Non-pigmented ciliary epithelial cell (primary cell): Measurements from ENCODE around the gene SIRPG.
"Not testable (repeated sequence)": the region's sequence is repeated elsewhere in the genome, so short reads cannot be mapped to it uniquely, and the experiment has no call there.

Source experiments
- DNase-seq: peaks from one replicate; pipeline ENCODE4 v3.0.0-alpha.2; 2010; ENCODE audit warnings: low read depth

The SIRPG gene

DNA sequence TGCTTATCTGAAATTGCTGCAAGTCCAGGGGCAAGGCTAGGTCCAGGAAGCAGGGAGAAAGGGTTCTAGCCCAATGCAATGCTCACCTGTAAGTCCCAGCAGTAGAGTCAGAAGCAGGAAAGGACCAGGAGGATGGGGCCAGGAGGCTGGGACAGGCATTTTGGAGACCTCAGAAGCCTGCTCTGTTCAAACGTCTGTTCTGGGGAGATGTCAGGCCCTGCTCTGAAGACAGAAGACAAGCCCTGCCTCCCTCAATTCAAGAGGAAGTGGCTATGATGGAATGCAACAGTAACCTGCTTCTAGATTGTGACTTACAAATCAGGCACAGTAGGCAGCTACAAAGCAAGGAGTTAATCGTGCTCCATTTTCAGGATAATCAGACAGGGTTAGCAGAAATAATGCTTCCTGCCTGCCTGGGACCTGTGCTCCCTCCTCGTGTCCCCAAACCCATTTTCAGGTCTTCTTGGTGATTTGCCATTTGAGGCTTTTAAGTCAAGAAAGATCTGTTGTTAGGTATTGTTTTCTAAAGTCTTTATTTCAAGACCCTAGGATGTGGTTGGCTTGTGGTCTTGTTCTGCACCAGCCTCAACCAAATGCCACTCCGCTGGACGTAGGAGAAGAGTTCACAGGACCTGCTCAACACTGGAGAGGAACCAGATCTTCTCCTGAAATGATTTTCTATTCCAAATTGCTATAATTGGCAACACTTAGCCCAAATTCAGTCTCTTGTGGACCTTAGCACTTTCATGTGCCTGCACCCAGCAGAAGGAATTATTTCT, at the start of gene SIRPG:
SIRPG (minus strand) TSS at position 224 of the 779 bp plus-strand sequence; CDS start at position 159, 65 bp downstream.
- DNase-seq, result no peak

DNA sequence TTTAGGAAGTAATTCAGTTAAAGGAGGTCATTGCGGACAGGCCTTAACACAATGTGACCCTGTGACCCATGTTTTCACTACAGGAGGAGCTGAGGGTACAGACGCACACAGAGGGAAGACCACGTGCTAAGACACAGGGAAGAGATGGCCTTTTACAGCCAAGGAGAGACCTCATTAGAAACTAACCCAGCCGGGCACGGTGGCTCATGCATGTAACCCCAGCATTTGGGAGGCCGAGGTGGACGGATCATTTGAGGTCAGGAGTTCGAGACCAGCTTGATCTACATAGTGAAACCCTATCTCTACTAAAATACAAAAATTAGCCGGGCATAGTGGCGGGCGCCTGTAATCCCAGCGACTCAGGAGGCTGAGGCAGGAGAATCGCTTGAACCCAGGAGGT, 49.3 kb upstream of the SIRPG start:
- not testable (repeated sequence) for DNase-seq

DNA sequence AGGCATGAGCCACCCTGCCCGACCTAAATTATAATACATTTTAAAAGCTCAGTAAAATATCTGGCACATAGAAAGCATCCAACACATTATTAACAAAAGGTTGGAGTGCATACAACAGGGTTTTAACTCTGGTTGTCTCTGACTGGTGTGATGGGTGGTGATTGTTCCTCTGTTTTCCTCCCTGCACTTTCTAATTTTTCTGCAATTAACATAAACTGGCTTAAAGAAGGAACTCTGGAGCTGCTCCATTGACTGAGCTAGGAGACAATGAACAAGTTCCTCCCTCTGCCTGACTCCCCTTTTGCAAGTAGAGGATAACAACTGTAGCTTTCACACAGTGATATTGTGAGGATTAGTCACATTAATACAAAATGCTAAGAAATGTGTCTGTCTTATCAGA, 48.5 kb upstream of the SIRPG start:
- DNase-seq, result no peak

DNA sequence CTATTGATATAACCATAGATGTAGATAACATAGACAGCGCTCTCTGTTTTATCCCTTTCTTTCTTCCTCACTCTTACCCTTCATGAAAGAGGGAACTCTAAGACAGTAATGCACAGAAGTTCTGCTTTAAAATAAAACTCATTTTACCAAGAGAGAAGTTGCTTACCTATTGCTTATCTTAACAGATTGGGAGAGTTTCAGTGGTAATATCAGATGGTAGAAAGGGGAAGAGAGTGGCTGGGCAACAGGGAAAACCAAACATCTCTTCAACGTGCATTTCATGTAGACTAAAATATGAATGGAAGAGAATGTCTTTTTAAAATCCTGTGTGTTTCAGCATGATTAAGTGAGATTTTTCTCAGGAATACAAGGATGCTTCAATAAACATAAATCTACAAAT, 45.3 kb upstream of the SIRPG start:
- no peak for DNase-seq

DNA sequence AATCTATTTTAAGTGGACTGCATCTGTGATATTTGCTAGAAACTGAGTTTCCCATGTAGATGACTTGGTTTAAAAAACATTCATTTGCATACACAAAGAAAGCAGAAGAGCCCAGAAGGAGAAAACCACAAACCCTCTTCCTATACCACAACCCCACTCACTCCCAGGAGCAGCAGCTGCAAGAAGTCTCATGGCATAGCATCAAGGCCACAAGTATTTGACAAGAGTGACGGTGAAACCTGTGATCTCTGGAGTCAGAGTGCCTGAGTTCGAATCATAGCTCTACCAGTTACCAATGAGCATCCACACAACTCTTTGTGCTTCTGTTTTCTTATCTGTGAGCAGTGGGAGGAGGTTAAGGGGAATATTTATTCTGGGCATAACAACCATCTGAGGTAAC, 44.7 kb upstream of the SIRPG start:
- no peak for DNase-seq

DNA sequence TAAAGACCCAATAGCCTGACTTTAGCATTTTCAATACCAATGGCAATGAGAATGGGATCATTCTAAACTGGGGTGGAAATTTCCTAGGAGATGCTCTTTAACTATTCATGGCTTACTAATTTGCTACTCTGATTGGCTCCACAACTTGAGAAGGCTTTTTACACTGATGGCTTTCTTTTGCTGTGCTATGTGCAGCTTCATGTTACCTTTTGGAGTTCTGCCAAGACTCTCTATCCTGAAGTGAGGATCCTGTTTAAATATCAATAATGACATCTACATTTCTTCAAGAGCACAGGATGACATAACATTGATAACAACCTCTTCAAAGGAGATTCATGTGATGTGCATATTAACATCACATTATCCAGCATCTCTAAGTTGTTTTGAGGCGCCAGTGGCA, 43.4 kb upstream of the SIRPG start:
- DNase-seq, result no peak

DNA sequence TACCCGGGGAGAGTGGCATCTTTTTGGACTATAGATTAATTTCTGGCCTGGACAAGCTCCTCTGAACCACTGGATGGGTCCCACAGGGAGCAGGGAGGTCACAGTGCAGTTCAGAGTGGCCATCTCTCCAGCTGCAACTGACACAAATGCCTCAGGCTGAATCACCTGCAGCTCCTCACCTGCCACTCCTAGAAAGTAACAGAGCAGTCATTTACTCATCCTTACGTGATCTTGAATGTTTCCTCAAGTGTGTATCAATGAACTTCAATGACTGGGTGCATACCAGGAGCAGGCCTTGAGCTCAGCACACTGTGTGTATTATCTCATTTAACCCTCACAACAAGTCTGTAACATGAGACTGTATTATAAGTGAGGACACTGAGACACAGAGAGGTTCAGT, 40.0 kb upstream of the SIRPG start:
- DNase-seq, result no peak

DNA sequence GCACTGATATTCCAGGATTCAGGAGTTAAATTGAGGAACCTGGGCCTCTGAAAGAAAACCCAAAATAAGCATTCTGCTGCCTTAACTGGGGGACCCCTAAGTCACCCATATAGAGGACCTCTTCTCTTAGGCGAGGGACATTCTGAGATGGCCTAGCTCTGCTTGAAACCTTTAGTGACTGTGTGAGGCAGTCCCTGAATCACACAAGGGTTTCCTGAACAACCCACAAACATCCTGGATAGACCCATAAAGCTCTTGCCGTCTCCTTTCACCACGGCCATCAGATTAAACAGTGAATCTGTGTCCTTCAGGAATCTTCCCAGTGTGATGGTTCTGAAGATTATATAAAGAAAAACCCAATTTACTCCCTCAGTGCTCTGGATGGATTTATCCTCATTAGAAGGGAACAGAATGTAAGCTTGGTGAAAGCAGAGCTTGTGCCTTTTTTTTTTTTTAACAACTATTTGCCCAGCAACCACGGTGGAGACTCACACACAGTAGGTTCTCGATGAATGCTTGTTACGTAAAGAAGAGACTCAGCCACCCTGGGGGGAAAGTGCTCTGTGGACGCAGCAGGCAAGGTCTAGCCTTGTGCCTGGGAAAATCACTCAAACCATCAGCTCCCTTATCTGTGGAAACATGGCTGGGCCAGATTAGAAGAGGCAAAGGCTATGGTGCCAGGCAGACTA, 39.1 kb upstream of the SIRPG start:
- DNase-seq, result no peak

DNA sequence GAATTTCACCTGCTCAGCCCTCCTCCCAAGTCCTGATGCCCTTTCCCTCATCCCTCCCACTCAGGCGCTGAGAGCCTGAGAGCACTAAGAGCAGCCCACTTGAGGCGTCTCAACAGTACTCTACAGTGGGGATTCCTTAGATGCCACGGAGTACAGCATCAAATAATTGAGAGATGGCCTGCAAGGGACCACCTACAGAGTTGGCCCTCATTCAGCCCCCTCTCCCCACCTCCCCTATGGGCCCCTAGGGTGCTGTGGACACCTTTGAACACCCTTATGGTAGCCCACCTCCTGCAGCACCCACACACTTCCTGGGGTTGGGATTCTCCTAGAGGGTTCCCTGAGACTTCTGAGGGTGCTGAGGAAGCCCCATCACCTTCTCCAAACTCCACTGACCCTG, 37.1 kb upstream of the SIRPG start:
- no peak for DNase-seq

DNA sequence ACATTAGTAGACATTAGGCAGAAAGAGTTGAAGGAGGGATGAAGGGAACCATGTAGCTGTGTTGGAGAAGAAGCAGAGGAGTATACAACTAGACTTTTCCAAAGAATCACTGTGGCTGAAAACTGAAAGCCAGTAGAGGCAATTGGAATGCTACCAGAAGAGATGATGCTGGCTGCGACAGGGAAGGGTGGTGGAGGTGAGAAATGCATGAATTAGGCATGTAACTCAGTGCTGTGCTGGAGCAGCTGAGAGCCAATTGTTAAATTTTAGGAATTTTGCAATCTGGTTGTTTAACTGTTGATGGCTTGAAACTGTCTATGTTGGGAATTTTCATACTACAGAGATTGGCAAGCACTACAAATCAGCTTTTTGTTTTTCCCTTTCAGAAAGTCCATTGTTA, 35.8 kb upstream of the SIRPG start:
- DNase-seq, result no peak

DNA sequence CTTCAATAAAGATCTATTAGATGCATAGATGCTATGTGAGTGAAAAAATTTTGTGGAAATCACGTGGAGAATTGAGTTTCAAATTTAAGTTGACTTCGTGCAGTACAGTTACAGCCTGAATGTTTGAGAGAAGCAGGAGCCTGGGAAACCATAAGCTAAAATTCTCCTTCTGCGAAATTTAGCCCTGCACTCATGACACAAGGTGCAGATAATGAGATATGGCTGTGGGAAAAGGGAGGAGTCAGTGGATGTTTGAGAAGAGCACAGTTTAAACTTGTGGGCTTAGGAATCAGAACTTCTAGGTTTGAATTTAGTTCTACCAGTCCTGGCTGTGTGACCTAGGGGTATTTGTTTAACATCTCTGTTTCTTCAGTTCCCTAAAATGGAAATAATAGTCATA, 32.1 kb upstream of the SIRPG start:
- DNase-seq, result no peak

DNA sequence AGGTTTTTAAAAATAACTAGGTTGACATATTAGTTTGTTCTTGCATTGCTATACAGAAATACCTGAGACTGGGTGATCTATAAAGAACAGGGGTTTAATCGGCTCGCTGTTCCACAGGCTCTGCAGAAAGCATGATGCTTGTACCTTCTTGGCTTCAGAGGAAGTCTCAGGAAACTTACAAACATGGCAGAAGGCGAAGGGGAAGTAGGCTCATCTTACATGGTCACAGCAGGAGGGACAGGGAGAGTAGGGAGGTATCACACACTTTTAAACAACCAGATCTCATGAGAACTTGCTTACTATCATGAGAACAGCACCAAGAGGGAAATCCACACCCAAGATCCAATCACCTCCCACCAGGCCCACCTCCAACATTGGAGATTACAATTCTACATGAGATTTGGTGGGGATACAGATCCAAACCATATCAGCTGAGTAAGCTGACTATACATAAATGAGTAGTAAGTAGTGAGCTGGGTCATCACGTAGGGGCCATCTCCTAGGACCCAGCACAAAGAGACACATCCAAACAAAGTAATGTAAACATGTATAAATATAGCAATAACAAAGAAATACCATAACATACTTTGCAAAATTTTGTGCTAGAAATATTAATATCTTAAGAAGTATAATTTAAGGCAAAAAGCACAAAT, 31.4 kb upstream of the SIRPG start:
- DNase-seq, result no peak

DNA sequence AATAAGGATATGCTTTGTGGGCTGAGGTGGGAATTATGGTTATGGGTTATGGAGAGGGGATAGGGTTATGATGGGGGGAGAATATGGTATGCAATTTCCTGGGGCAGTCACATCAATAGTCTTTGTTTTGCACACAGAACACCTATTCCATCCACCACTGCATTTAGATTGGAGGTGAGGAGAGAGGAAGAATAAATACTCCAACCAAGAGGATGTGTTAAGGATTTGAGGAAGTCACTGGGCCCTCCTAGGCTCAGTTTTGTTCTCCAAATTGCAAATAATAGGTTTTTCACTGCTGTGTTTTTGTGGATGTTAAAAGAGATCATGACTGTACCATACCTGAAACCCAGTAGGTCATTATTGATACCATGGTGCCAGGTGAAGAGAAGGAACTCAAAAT, 29.5 kb upstream of the SIRPG start:
- no peak for DNase-seq

DNA sequence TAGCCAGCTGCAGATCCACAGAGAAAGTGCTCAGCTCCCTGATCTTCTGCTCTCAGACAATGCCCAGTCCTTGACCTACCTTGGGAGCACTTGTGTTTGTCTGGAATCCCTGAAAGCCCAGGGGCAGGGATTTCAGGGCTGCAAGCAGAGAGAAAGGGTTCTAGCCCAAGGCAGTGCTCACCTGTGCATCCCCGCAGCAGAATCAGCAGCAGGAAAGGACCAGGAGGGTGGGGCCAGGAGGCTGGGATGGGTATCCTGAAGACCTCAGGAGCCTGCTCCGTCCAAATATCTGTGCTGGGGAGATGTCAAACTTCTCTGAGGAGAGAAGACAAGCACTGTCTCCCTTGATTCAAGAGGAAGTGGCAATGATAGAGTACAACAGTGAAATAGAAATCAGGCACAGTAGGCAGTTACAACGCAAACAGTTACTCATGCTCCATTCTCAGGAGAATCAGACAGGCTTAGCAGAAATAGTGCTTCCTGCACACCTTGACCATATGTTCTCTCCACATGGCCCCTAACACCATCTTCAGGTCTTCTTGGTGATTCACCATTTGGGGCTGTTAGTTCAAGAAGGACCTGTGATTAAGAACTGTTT, 28.7 kb upstream of the SIRPG start:
- DNase-seq, result no peak

DNA sequence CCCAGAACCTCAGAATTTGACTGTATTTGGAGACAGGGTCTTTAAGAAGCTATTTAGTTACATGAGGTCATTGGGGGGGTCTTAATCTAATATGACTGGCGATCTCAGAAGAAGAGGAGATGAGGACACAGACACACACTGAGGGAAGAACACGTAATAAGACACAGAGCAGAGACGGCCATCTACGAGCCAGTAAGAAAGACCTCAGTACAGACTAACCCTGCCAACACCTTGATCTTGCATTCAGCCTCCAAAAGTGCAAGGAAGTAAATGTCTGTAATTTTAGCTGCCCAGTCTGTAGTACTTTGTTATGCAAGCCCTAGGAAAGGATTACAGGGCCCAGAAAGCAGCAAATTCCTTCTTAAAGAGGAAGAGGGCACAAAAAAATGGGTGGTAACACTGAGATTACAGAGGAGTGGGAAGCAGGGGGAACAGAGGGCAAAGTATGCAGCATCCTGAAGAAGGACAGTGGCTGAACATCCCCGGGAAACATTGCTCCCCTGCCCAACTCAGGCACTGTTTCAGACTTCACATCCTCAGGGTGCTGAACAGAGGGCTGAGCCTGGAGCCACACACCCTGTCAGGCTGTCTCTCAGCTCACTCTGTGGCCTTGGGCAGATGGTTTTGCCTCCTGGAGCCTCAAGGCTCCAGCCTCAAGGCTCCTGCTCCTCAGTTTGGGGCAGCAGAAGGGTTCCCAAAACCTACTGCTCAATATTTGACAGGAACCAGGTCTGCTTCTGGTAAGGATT, 27.9 kb upstream of the SIRPG start:
- DNase-seq, result no peak

DNA sequence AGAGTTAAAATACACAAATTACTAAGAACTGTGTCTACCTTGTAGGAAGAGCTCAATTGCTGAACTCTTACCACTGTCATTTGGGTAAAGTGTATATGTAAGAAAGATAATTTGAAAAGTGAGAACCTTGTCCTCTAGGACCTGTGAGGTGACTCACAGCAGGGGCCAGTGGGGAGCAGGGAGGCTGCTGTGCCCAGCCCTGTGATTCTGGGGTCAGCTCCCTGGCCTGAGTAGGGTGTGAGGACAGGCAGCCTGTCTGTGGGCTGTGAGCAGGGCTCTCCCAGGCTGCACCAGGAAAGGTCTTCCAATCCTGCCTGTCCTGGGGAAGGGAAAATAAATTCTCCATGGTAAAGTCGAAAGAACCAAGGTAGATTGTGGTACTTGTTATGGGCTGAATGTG, 27.3 kb upstream of the SIRPG start:
- DNase-seq, result no peak

DNA sequence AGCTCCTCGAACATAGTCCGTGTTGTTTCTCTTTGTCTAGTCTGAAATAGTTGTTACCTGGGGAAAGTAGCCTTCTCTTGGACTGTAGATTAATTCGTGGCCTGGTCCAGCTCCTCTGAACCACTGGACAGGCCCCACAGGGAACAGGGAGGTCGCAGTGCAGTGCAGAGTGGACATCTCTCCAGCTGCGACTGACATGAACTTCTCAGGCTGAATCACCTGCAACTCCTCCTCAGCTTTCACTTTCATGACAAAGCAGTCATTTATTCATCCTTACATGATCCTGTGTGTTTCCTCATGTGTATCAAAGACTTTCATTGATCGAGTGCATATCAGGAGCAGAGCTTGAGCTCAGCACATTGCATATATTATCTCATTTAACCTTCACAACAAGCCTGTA, 19.1 kb upstream of the SIRPG start:
- no peak for DNase-seq

DNA sequence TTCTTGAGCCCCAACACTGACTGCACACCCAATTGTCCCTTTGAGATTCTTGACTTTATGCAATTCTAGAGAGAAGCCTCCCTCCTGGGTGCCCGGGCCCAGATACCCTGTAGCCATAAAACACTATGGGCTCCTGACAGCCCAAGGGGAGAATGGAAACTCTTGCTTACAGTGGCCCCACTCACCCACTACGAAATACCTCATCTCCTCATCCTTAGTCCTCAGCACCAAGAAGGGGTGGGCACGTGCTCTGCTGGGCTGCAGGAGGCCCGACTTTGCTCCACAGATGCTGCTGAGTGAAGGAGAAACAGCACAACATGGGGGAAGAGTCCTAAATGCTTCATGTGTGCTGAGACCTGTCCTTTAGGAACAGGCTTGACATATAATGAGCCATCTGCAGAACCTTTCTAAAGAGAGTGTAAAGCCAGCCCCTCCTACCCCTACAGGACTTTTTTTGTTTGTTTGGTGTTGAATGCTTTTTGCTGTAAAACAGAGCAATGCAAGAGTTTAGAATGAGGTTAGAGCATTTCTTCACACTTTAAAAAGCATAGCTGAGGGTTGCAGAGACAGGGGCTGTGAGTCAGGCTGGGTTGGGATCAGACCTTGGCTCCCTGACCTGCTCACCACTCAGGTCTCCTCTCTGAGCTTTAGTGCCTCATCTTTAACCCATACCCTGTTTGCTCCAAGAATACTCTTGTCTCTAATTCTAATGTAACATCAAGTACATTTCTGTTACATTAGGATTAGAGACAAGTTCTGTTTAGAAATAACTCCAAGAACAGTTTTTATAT, 17.6 kb upstream of the SIRPG start:
- DNase-seq, result no peak

DNA sequence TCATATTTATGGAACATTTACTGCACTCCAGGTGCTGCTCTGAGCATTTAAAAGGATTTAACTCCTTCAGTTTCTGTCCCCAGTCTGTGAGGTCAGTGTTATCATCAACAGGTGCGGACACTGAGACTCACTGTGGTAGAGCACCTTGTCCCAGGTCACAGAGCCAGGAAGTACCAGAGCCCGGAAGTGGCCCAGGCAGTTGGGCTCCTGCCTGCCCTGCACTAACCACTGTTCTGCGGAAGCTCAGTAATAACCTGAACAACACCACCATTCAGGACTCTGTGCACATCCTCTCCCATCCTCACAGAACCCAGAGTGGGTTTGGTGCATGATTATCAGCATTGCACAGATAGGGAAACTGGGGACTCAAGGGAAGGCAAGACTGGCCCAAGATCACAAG, 16.8 kb upstream of the SIRPG start:
- DNase-seq, result no peak

DNA sequence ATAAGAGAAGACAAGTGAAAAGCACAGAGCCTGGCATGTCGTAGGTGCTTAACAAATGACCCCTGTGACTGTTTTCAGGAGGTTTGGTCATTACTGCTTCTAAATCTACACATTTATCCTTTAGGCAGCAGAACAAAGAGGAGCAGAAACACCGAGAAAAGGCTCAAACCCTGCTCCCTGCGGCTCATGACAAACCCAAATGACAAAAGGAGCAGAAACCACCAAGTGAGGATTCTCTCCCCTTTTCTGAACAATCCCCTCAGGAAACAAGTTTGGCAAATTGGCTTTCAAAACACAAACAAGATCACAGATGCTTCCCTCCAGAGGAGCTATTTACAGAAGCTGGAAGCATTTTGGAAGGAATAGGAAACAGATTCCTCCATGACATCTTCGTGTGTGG, 15.8 kb upstream of the SIRPG start:
- no peak for DNase-seq

DNA sequence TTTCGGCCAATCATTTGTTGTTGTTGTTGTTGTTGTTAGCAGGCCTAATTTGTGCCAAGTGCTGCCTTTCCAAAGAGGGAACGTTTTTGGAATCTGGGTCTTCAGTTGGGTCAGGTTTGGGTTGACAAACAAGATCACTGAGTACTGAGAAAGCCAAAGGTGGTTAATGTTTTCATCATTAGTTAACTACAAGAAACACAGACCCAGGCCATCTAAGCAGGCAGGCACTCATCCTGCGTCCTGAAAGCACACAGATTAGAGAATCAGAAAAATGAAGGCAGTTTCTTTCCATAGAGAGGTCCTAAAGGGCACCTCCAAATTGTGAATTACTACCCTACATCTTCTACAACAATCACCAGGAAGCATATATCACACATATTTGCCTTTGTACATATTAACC, 15.1 kb upstream of the SIRPG start:
- no peak for DNase-seq
